Cerebellar cortex (tissue), 1 donor: ENCODE measurements around the gene ELF4.

Source experiments
- DNase-seq: peaks from one replicate; pipeline ENCODE4 v3.0.0-alpha.2; 2015; ENCODE audit warnings: low spot score

Gene ELF4

GRCh38 chrX:130114141-130114588 is 3.9 kb upstream of the ELF4 start:
- no peak for DNase-seq

- DNase-seq, result no peak
Observed at GRCh38 chrX:130111220-130112154, 1.2 kb upstream of the ELF4 start.

- DNase-seq, result no peak
Observed at GRCh38 chrX:130109429-130110378, 593 bp downstream of the ELF4 start.

GRCh38 chrX:130108647-130109428 is 1.5 kb downstream of the ELF4 start:
- no peak for DNase-seq

- DNase-seq, result no peak
Observed at GRCh38 chrX:130106071-130106470, 4.2 kb downstream of the ELF4 start.

- DNase-seq, result no peak
Observed at GRCh38 chrX:130105244-130105643, 5.1 kb downstream of the ELF4 start.

- DNase-seq, result no peak
Observed at GRCh38 chrX:130103605-130104004, 6.7 kb downstream of the ELF4 start.

GRCh38 chrX:130100180-130100579 is 10.1 kb downstream of the ELF4 start:
- no peak for DNase-seq

- DNase-seq, result no peak
Observed at GRCh38 chrX:130098210-130098552, 12.1 kb downstream of the ELF4 start.

GRCh38 chrX:130097507-130098209 is 12.6 kb downstream of the ELF4 start:
- DNase-seq, result no peak

GRCh38 chrX:130095249-130096030 is 14.9 kb downstream of the ELF4 start:
- no peak for DNase-seq

GRCh38 chrX:130094696-130095095 is 15.6 kb downstream of the ELF4 start:
- DNase-seq, result no peak

- no peak for DNase-seq
Observed at GRCh38 chrX:130093271-130093670, 17.0 kb downstream of the ELF4 start.

- DNase-seq, result no peak
Observed at GRCh38 chrX:130091980-130092522, 18.2 kb downstream of the ELF4 start.

GRCh38 chrX:130090364-130090763 is 19.9 kb downstream of the ELF4 start:
- DNase-seq, result no peak

- DNase-seq, result no peak
Observed at GRCh38 chrX:130086447-130087206, 23.7 kb downstream of the ELF4 start.

- DNase-seq, result no peak
Observed at GRCh38 chrX:130085551-130086446, 24.5 kb downstream of the ELF4 start.

- no peak for DNase-seq
Observed at GRCh38 chrX:130084631-130085237, 25.6 kb downstream of the ELF4 start.
